Brain microvascular endothelial cell (primary cell): ENCODE data around the gene EGLN3.

ENCODE experiments used
- DNase-seq: peaks from one replicate; pipeline ENCODE4 v3.0.0-alpha.2; 2020
- H3K27ac ChIP-seq: fragments of 250-450 bp; sonication (Bioruptor Pico); 2 replicates; pipeline ENCODE4 v1.5.1; 2020; ENCODE audit warnings: mild to moderate bottlenecking, moderate library complexity
- H3K27me3 ChIP-seq: fragments of 250-450 bp; sonication (Bioruptor Pico); replicated peaks from 2 replicates; pipeline ENCODE4 v1.5.1; 2020; ENCODE audit warnings: mild to moderate bottlenecking
- H3K36me3 ChIP-seq: fragments of 250-450 bp; sonication (Bioruptor Pico); replicated peaks from 2 replicates; pipeline ENCODE4 v1.5.1; 2020; ENCODE audit warnings: mild to moderate bottlenecking
- H3K4me3 ChIP-seq: 2 replicates; pipeline ENCODE4 v1.5.1; 2011; ENCODE audit warnings: low read depth, mild to moderate bottlenecking, control low read depth, low read length, moderate library complexity
- CTCF ChIP-seq: IDR thresholded peaks from 2 replicates; pipeline ENCODE4 v1.5.1; 2011; ENCODE audit warnings: low read depth, mild to moderate bottlenecking, moderate library complexity, low read length, control low read depth, inconsistent platforms; ENCODE audit errors: missing control alignments
- in situ Hi-C: cut with HindIII; loops from 2 replicates; pipeline ENCODE4 v1.10.0; 2017; ENCODE audit warnings: low sequenced_read_pairs, low pct_ligation_motif_present

The EGLN3 gene

GRCh38 chr14:33902363-33902762 is 48.5 kb downstream of the EGLN3 start:
- in situ Hi-C loops, result no loop called here
- no peak for DNase-seq
- no peaks in the 10 kb centered on the region for H3K36me3 ChIP-seq
- no peaks in the 10 kb centered on the region for H3K27me3 ChIP-seq
- H3K27ac ChIP-seq, result no peak overlapping the region
- no peak for TF ChIP-seq CTCF
- no peak overlapping the region for H3K4me3 ChIP-seq

- DNase-seq, result no peak
- Histone ChIP-seq H3K36me3 (no peaks in the 10 kb centered on the region), H3K27me3 (no peaks in the 10 kb centered on the region), H3K27ac (no peak overlapping the region), H3K4me3 (no peak overlapping the region)
- TF ChIP-seq CTCF, result no peak
- in situ Hi-C loops, result no loop called here
Measured at GRCh38 chr14:33901426-33902155, 49.3 kb downstream of the EGLN3 start.

GRCh38 chr14:33900706-33901105 is 50.2 kb downstream of the EGLN3 start:
- in situ Hi-C loops, result no loop called here
- Histone ChIP-seq H3K27ac (no peak overlapping the region), H3K4me3 (no peak overlapping the region), H3K36me3 (no peaks in the 10 kb centered on the region), H3K27me3 (no peaks in the 10 kb centered on the region)
- no peak for DNase-seq
- no peak for TF ChIP-seq CTCF

GRCh38 chr14:33899723-33900341 is 51.0 kb downstream of the EGLN3 start:
- no peak for TF ChIP-seq CTCF
- in situ Hi-C loops, result no loop called here
- Histone ChIP-seq H3K27ac (no peak overlapping the region), H3K36me3 (no peaks in the 10 kb centered on the region), H3K27me3 (no peaks in the 10 kb centered on the region), H3K4me3 (no peak overlapping the region)
- no peak for DNase-seq

GRCh38 chr14:33897878-33898535 is 52.9 kb downstream of the EGLN3 start:
- in situ Hi-C loops, result no loop called here
- no peak for DNase-seq
- Histone ChIP-seq H3K4me3 (no peak overlapping the region), H3K27ac (no peak overlapping the region), H3K36me3 (no peaks in the 10 kb centered on the region), H3K27me3 (no peaks in the 10 kb centered on the region)
- TF ChIP-seq CTCF, result no peak
